BJ (cell line): ENCODE data around the gene ATP7B. TPM values are rescaled to one million over a fixed set of nuclear protein-coding genes. Genes with fewer than 3 reads are reported as not detected.

ENCODE experiments used
- CTCF ChIA-PET: fragments of 350-600 bp; formaldehyde crosslinking; extraction: SDS; loops from one replicate; lab custom pipeline; 2021; ENCODE audit warnings: antibody characterized with exemption, inconsistent platforms; lab: Yijun Ruan, JAX
- POLR2A ChIA-PET: fragments of 300-600 bp; sonication (Branson Sonifier 250); formaldehyde crosslinking; extraction: SDS; loops from one replicate; lab custom pipeline; 2021; ENCODE audit warnings: antibody characterized with exemption; lab: Charles Lee
- DNase-seq: peaks from one replicate; pipeline ENCODE4 v3.0.0-alpha.2; 2011; ENCODE audit warnings: low read depth
- H3K27me3 ChIP-seq: 2 replicates; pipeline ENCODE4 v1.6.0; 2011; ENCODE audit warnings: low read length; ENCODE audit not compliant: control insufficient read depth, insufficient read depth
- H3K36me3 ChIP-seq: 2 replicates; pipeline ENCODE4 v1.5.1; 2011; ENCODE audit warnings: low read length; ENCODE audit not compliant: control insufficient read depth, insufficient read depth
- H3K4me3 ChIP-seq: 2 replicates; pipeline ENCODE4 v1.5.1; 2011; ENCODE audit warnings: low read depth, mild to moderate bottlenecking, control low read depth, low read length
- CTCF ChIP-seq: IDR thresholded peaks from 2 replicates; pipeline ENCODE4 v1.5.1; 2011; ENCODE audit warnings: low read depth, mild to moderate bottlenecking, control low read depth, inconsistent platforms, low read length, moderate library complexity; ENCODE audit not compliant: insufficient read depth
- polyA plus RNA-seq: library from polyadenylated mRNA; depleted of rRNA; stranded (reverse); fragments of >200 nt; gene quantifications from 2 replicates; pipeline ENCODE4 v1.2.3, GENCODE V29; 2011

The ATP7B gene
- polyA plus RNA-seq, 1 experiment = 2.5 TPM

GRCh38 chr13:52001120-52001731 is 10.0 kb downstream of the ATP7B start:
- no peaks in the 10 kb centered on the region for H3K36me3 ChIP-seq
- peak; percentile 68 for TF ChIP-seq CTCF
- POLR2A ChIA-PET = no interaction called here
- peaks cover 12% of the 10 kb centered on the region for H3K27me3 ChIP-seq
- CTCF ChIA-PET = interaction anchor here (1.1 to 4.5 kb wide), 8 partner anchors 8 to 127 kb away, joined by 3 to 20 read pairs (median 5); no protein-coding TSS in a partner anchor
- no peak for DNase-seq
- H3K4me3 ChIP-seq = no peak overlapping the region

GRCh38 chr13:51999921-52000320 is 11.3 kb downstream of the ATP7B start:
- Histone ChIP-seq H3K36me3 (no peaks in the 10 kb centered on the region), H3K4me3 (no peak overlapping the region), H3K27me3 (peaks cover 16% of the 10 kb centered on the region)
- POLR2A ChIA-PET = no interaction called here
- no peak for DNase-seq
- no peak for TF ChIP-seq CTCF
- CTCF ChIA-PET = interaction anchor here (0.9 to 4.5 kb wide), 5 partner anchors 17 to 201 kb away, joined by 3 to 20 read pairs (median 4); no protein-coding TSS in a partner anchor

GRCh38 chr13:51999510-51999911 is 11.7 kb downstream of the ATP7B start:
- DNase-seq = no peak
- no peak overlapping the region for H3K4me3 ChIP-seq
- ChIA-PET CTCF (interaction anchor here (0.9 to 4.5 kb wide), 4 partner anchors 17 to 201 kb away, joined by 3 to 20 read pairs (median 4); no protein-coding TSS in a partner anchor), POLR2A (no interaction called here)
- TF ChIP-seq CTCF = no peak
- H3K36me3 ChIP-seq = no peaks in the 10 kb centered on the region
- H3K27me3 ChIP-seq = peaks cover 16% of the 10 kb centered on the region

- ChIA-PET CTCF (interaction anchor here (1.1 to 4.5 kb wide), 3 partner anchors 9 to 129 kb away, joined by 4 to 20 read pairs (median 8); no protein-coding TSS in a partner anchor), POLR2A (no interaction called here)
- TF ChIP-seq CTCF = no peak
- Histone ChIP-seq H3K4me3 (no peak overlapping the region), H3K27me3 (peaks cover 16% of the 10 kb centered on the region), H3K36me3 (no peaks in the 10 kb centered on the region)
- no peak for DNase-seq
These were observed 12.3 kb downstream of the ATP7B start for GRCh38 chr13:51998723-51999509.
